ES-I3 (cell line): ENCODE measurements around the gene NUTM2D.
"Not testable (repeated sequence)": the region's sequence is repeated elsewhere in the genome, so short reads cannot be mapped to it uniquely, and the experiment has no call there.

Experiments
- H3K36me3 ChIP-seq: 2 replicates; pipeline ENCODE4 v1.6.1; 2013; ENCODE audit warnings: mild to moderate bottlenecking, low read length, control low read depth, moderate library complexity; ENCODE audit not compliant: insufficient read depth
- H3K4me1 ChIP-seq: 2 replicates; pipeline ENCODE4 v1.6.1; 2013; ENCODE audit warnings: mild to moderate bottlenecking, control low read depth, low read length; ENCODE audit not compliant: insufficient read depth
- H3K9ac ChIP-seq: 2 replicates; pipeline ENCODE4 v1.6.1; 2013; ENCODE audit warnings: low read depth, mild to moderate bottlenecking, low read length, moderate library complexity
- H3K9me3 ChIP-seq: 2 replicates; pipeline ENCODE4 v1.6.1; 2013; ENCODE audit warnings: mild to moderate bottlenecking, low read length, moderate library complexity; ENCODE audit not compliant: control insufficient read depth, insufficient read depth

The NUTM2D gene

GRCh38 chr10:87413921-87414320 is 56.4 kb downstream of the NUTM2D start:
- H3K9me3 ChIP-seq, H3K4me1 ChIP-seq, H3K9ac ChIP-seq, H3K36me3 ChIP-seq: not testable (repeated sequence)
